Hepatocyte (in vitro differentiated cells): ENCODE results near the gene CTSW. TPM values are rescaled to one million over a fixed set of nuclear protein-coding genes. Genes with fewer than 3 reads are reported as not detected.

ENCODE experiments used
- DNase-seq: peaks from one replicate; pipeline ENCODE4 v3.0.0-alpha.2; 2016; ENCODE audit warnings: low spot score
- H2AFZ ChIP-seq: fragments of 200-600 bp; sonication (generic); 2 replicates; pipeline ENCODE4 v1.6.0; 2016; ENCODE audit warnings: antibody characterized with exemption, mild to moderate bottlenecking
- H3K27ac ChIP-seq: fragments of 200-600 bp; sonication (generic); 2 replicates; pipeline ENCODE4 v1.5.1; 2016; ENCODE audit warnings: mild to moderate bottlenecking
- H3K27me3 ChIP-seq: fragments of 200-600 bp; sonication (generic); 2 replicates; pipeline ENCODE4 v1.6.1; 2016
- H3K36me3 ChIP-seq: fragments of 200-600 bp; sonication (generic); replicated peaks from 2 replicates; pipeline ENCODE4 v1.5.1; 2016; ENCODE audit warnings: low read depth; ENCODE audit not compliant: insufficient read depth
- H3K4me1 ChIP-seq: fragments of 200-600 bp; sonication (generic); 2 replicates; pipeline ENCODE4 v1.5.1; 2016; ENCODE audit warnings: mild to moderate bottlenecking, moderate library complexity; ENCODE audit not compliant: insufficient read depth
- H3K4me2 ChIP-seq: fragments of 200-600 bp; sonication (generic); 2 replicates; pipeline ENCODE4 v1.6.0; 2016
- H3K4me3 ChIP-seq: fragments of 200-600 bp; sonication (generic); 2 replicates; pipeline ENCODE4 v1.5.1; 2016; ENCODE audit warnings: mild to moderate bottlenecking
- H3K79me2 ChIP-seq: fragments of 200-600 bp; sonication (generic); 2 replicates; pipeline ENCODE4 v1.6.0; 2017; ENCODE audit warnings: mild to moderate bottlenecking
- H3K9me2 ChIP-seq: fragments of 200-600 bp; sonication (generic); replicated peaks from 2 replicates; pipeline ENCODE4 v1.6.0; 2017; ENCODE audit warnings: mild to moderate bottlenecking; ENCODE audit not compliant: insufficient read depth
- H3K9me3 ChIP-seq: fragments of 200-600 bp; sonication (generic); 2 replicates; pipeline ENCODE4 v1.5.1; 2016; ENCODE audit warnings: low read depth, mild to moderate bottlenecking
- H4K20me1 ChIP-seq: fragments of 200-600 bp; sonication (generic); 2 replicates; pipeline ENCODE4 v1.6.0; 2016; ENCODE audit warnings: mild to moderate bottlenecking; ENCODE audit not compliant: insufficient read depth, poor library complexity, severe bottlenecking
- CTCF ChIP-seq: fragments of 200-600 bp; sonication (generic); IDR thresholded peaks from 2 replicates; pipeline ENCODE4 v1.5.1; 2016; ENCODE audit warnings: antibody characterized with exemption, mild to moderate bottlenecking; ENCODE audit not compliant: poor library complexity
- EZH2 ChIP-seq: fragments of 200-600 bp; sonication (generic); IDR thresholded peaks from 2 replicates; pipeline ENCODE4 v1.6.1; 2016; ENCODE audit warnings: antibody characterized with exemption, mild to moderate bottlenecking, borderline replicate concordance
- EZH2phosphoT487 ChIP-seq: fragments of 200-600 bp; sonication (generic); IDR thresholded peaks from one replicate; pipeline ENCODE4 v1.6.1; 2018; ENCODE audit warnings: antibody characterized with exemption, mild to moderate bottlenecking, low read depth, moderate library complexity; ENCODE audit not compliant: unreplicated experiment, severe bottlenecking
- WGBS: methylation state at CpG from one replicate; pipeline ENCODE4 v1.1.6; 2016; ENCODE audit warnings: low lambda C conversion rate; ENCODE audit errors: missing lambda C conversion rate; 5-methylcytosine and 5-hydroxymethylcytosine counted together
- polyA plus RNA-seq: library from polyadenylated mRNA; unstranded; fragments of >200 nt; fragmentation: Nextera tagmentation; extraction: Ambion mirVana; gene quantifications from 2 replicates; pipeline ENCODE4 v1.2.1, GENCODE V29; 2016
- total RNA-seq: library from RNA; depleted of rRNA; stranded (reverse); fragments of >200 nt; gene quantifications from 2 replicates; pipeline ENCODE4 v1.2.3, GENCODE V29; 2014

CTSW gene
- total and polyA plus RNA-seq, 2 experiments from 2014 or later = 0.15 TPM; not detected in 1

DNA sequence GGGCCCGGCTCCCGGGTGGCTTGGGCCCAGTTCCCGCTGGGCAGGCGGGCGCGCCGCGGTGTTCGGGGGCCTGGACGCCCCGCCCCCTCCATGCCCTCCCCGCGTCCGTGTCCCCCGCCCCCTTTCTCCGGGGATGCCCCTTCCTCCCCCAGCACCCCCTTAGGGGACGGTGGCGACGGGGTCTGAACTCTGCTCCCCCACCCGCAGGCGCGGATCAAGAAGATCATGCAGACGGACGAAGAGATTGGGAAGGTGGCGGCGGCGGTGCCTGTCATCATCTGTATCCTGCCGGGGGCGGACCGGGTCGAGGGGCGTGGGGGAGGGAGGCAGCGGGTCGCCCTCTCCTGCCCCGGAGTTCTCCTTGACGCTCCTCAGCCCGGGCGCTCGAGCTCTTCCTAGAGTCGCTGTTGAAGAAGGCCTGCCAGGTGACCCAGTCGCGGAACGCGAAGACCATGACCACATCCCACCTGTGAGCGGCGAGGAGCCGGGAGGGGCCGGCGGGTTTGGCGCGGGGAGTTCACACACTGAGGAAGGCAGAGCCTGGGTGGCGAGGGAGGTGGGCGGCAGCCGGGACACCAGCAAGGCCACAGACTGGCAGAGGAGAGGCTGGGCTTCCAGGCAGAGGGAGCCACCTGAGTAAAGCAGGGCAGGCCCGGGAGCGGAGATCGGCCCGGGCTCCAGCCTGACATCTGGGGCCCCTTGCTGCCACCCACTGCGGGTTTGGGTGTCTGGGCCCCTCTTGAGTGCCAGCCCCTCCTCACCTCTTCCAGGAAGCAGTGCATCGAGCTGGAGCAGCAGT lies 40.1 kb downstream of the CTSW start:
- peak overlapping the region; percentile 85 for H2AFZ ChIP-seq
- TF ChIP-seq EZH2phosphoT487 (no peak), EZH2 (no peak)
- DNase-seq = peak; percentile 54

DNA sequence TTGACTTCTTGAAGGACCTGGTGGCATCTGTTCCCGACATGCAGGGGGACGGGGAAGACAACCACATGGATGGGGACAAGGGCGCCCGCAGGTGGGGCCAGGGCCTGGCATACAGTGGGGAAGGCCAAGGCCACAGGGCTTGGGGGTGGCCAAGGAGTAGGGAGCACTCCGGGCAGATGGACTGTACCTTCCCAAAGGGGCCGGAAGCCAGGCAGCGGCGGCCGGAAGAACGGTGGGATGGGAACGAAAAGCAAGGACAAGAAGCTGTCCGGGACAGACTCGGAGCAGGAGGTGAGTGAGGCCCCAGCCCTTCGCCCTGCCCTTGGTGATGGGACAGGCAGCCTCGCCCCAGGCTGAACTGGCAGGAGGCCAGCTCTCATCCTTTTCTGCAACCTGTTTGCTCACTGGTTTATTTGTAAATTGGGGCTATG lies 40.8 kb downstream of the CTSW start:
- TF ChIP-seq EZH2phosphoT487 (no peak), EZH2 (no peak), CTCF (no peak)
- Histone ChIP-seq H3K4me1 (peaks cover 32% of the 10 kb centered on the region), H3K79me2 (peaks cover 32% of the 10 kb centered on the region), H3K9me3 (no peaks in the 10 kb centered on the region), H3K9me2 (no peaks in the 10 kb centered on the region), H2AFZ (no peak overlapping the region), H3K4me3 (peak overlapping the region; percentile 91), H3K36me3 (no peaks in the 10 kb centered on the region), H3K27me3 (no peaks in the 10 kb centered on the region), H4K20me1 (no peaks in the 10 kb centered on the region), H3K27ac (no peak overlapping the region), H3K4me2 (peak overlapping the region; percentile 89)
- no peak for DNase-seq
- WGBS = 90% methylated on average over 10 of the region's 15 CpGs

More for the DNA sequence above, 40.1 kb downstream of the CTSW start:
- Histone ChIP-seq H4K20me1 (no peaks in the 10 kb centered on the region), H3K9me3 (no peaks in the 10 kb centered on the region), H3K36me3 (no peaks in the 10 kb centered on the region), H3K4me3 (peak overlapping the region; percentile 91), H3K4me2 (peak overlapping the region; percentile 89), H3K27ac (peak overlapping the region; percentile 85), H3K9me2 (no peaks in the 10 kb centered on the region), H3K4me1 (peaks cover 38% of the 10 kb centered on the region), H3K27me3 (no peaks in the 10 kb centered on the region), H3K79me2 (peaks cover 32% of the 10 kb centered on the region)
- WGBS = 5% methylated on average over 33 of the region's 60 CpGs

GRCh38 chr11:65921033-65921555 lies 41.5 kb downstream of the CTSW start:
- Histone ChIP-seq H3K36me3 (no peaks in the 10 kb centered on the region), H3K27ac (no peak overlapping the region), H3K4me2 (peak overlapping the region; percentile 89), H4K20me1 (no peaks in the 10 kb centered on the region), H3K4me3 (no peak overlapping the region), H3K27me3 (no peaks in the 10 kb centered on the region), H3K4me1 (peaks cover 28% of the 10 kb centered on the region), H3K9me3 (no peaks in the 10 kb centered on the region), H3K9me2 (no peaks in the 10 kb centered on the region), H2AFZ (no peak overlapping the region), H3K79me2 (peaks cover 32% of the 10 kb centered on the region)
- TF ChIP-seq CTCF (no peak), EZH2 (no peak)
- no peak for DNase-seq
- 95% methylated on average over 8 of the region's 12 CpGs for WGBS

DNA sequence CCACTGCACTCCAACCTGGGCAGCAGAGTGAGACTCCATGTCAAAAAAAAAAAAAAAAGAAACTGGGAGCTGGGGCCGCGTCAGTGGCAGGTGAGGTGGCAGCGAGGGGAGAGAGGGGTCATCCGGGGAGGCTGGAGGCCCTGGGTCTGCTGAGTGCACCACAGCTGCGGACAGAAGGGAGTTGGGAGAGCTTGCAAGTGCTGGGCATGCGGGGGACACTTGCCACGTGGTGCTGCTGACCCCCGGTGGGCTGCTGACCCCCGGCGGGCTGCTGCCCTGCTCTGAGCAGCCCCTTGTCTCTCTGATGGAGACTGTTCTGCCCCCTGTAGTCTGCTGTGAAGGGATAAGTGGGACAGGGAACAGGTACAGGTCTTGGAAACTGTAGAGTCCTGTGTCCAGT lies 42.2 kb downstream of the CTSW start:
- no peak overlapping the region for H2AFZ ChIP-seq
- H3K27ac ChIP-seq = no peak overlapping the region
- H3K9me3 ChIP-seq = no peaks in the 10 kb centered on the region
- H3K4me1 ChIP-seq = peaks cover 20% of the 10 kb centered on the region
- 97% methylated on average over 10 of the region's 10 CpGs for WGBS
- no peak overlapping the region for H3K4me3 ChIP-seq
- H3K79me2 ChIP-seq = peaks cover 29% of the 10 kb centered on the region
- TF ChIP-seq EZH2 = no peak
- no peak for TF ChIP-seq CTCF
- TF ChIP-seq EZH2phosphoT487 = no peak
- no peaks in the 10 kb centered on the region for H4K20me1 ChIP-seq
- DNase-seq = no peak
- H3K27me3 ChIP-seq = no peaks in the 10 kb centered on the region
- no peaks in the 10 kb centered on the region for H3K9me2 ChIP-seq
- no peak overlapping the region for H3K4me2 ChIP-seq
- no peaks in the 10 kb centered on the region for H3K36me3 ChIP-seq
